PC-3 (cell line): Measurements from ENCODE around the gene PPCDC. TPM values are rescaled to one million over a fixed set of nuclear protein-coding genes. Genes with fewer than 3 reads are reported as not detected.

Experiments
- ATAC-seq: fragments of 200-7000 bp; cut with Tn5 transposase; 2 replicates; pipeline ENCODE4 v1.9.1; 2020; ENCODE audit warnings: mild to moderate bottlenecking, moderate library complexity
- BruUV-seq: library from RNA; stranded (reverse); fragments of 400-500 nt; replicated peaks from 2 replicates; lab custom pipeline; 2021; lab: Mats Ljungman, UMichigan
- CTCF ChIA-PET: fragments of 300-600 bp; sonication (Branson Sonifier 250); formaldehyde crosslinking; loops from one replicate; lab custom pipeline; 2022; ENCODE audit warnings: antibody characterized with exemption; lab: Charles Lee
- POLR2A ChIA-PET: fragments of 300-600 bp; sonication (Branson Sonifier 250); formaldehyde crosslinking; loops from one replicate; lab custom pipeline; 2022; ENCODE audit warnings: antibody characterized with exemption; ENCODE audit not compliant: unreplicated experiment; lab: Charles Lee
- DNase-seq: peaks from one replicate; pipeline ENCODE4 v3.0.0-alpha.2; 2015
- H2AFZ ChIP-seq: fragments of 300-600 bp; sonication (generic); 2 replicates; pipeline ENCODE4 v1.6.0; 2016; ENCODE audit warnings: antibody characterized with exemption, low read length
- H3F3A ChIP-seq: fragments of 300-600 bp; sonication (generic); one replicate; pipeline ENCODE4 v1.6.0; 2017; ENCODE audit warnings: antibody characterized with exemption, low read length, control low read depth, mild to moderate bottlenecking; ENCODE audit not compliant: unreplicated experiment
- H3K27ac ChIP-seq: fragments of 300-600 bp; sonication (generic); 2 replicates; pipeline ENCODE4 v1.5.1; 2016; ENCODE audit warnings: mild to moderate bottlenecking, low read length
- H3K27me3 ChIP-seq: fragments of 300-600 bp; sonication (generic); 2 replicates; pipeline ENCODE4 v1.6.1; 2016; ENCODE audit warnings: low read length, mixed read lengths
- H3K36me3 ChIP-seq: fragments of 300-600 bp; sonication (generic); 2 replicates; pipeline ENCODE4 v1.6.1; 2016; ENCODE audit warnings: low read depth, mixed run types, low read length, mixed read lengths
- H3K4me1 ChIP-seq: fragments of 300-600 bp; sonication (generic); 2 replicates; pipeline ENCODE4 v1.5.1; 2016; ENCODE audit warnings: low read length; ENCODE audit not compliant: insufficient read depth
- H3K4me2 ChIP-seq: fragments of 300-600 bp; sonication (generic); 2 replicates; pipeline ENCODE4 v1.6.0; 2016; ENCODE audit warnings: low read length
- H3K4me3 ChIP-seq: fragments of 300-600 bp; sonication (generic); 2 replicates; pipeline ENCODE4 v1.5.1; 2016; ENCODE audit warnings: mild to moderate bottlenecking, low read length, mixed read lengths
- H3K79me2 ChIP-seq: fragments of 300-600 bp; sonication (generic); 2 replicates; pipeline ENCODE4 v1.6.1; 2017; ENCODE audit warnings: low read length, mixed read lengths
- H3K9ac ChIP-seq: fragments of 300-600 bp; sonication (generic); 2 replicates; pipeline ENCODE4 v1.6.0; 2016; ENCODE audit warnings: mild to moderate bottlenecking, low read length
- H3K9me2 ChIP-seq: fragments of 300-600 bp; sonication (generic); replicated peaks from 2 replicates; pipeline ENCODE4 v1.6.1; 2016; ENCODE audit warnings: mixed run types, low read length, mixed read lengths
- H3K9me3 ChIP-seq: fragments of 300-600 bp; sonication (generic); 2 replicates; pipeline ENCODE4 v1.6.1; 2016; ENCODE audit warnings: low read length, mixed read lengths
- H4K20me1 ChIP-seq: fragments of 300-600 bp; sonication (generic); 2 replicates; pipeline ENCODE4 v1.6.1; 2016; ENCODE audit warnings: low read length, mixed read lengths
- EZH2 ChIP-seq: fragments of 300-600 bp; sonication (generic); IDR thresholded peaks from one replicate; pipeline ENCODE4 v1.6.1; 2017; ENCODE audit warnings: antibody characterized with exemption, mild to moderate bottlenecking, low read length; ENCODE audit not compliant: unreplicated experiment
- EZH2phosphoT487 ChIP-seq: fragments of 300-600 bp; sonication (generic); IDR thresholded peaks from 2 replicates; pipeline ENCODE4 v1.6.1; 2018; ENCODE audit warnings: mild to moderate bottlenecking, antibody characterized with exemption, low read length, borderline replicate concordance
- intact Hi-C: fragments of 100-400 bp; cut with micrococcal nuclease; formaldehyde crosslinking; loops from 2 replicates; pipeline ENCODE4 v1.9.0; 2023
- total RNA-seq: library from RNA; depleted of rRNA; stranded (reverse); fragments of >200 nt; gene quantifications from 2 replicates; pipeline ENCODE4 v1.2.3, GENCODE V29; 2014
- TF ChIP-seq, protein P1 (sequence below): fragments of 300-600 bp; sonication (generic); conservative IDR thresholded peaks from 2 replicates; pipeline ENCODE4 v1.5.1; 2017; ENCODE audit warnings: antibody characterized with exemption, low read depth, mild to moderate bottlenecking, low read length

PPCDC gene
- total RNA-seq, 1 experiment from 2014 or later, result 31.5 TPM

DNA sequence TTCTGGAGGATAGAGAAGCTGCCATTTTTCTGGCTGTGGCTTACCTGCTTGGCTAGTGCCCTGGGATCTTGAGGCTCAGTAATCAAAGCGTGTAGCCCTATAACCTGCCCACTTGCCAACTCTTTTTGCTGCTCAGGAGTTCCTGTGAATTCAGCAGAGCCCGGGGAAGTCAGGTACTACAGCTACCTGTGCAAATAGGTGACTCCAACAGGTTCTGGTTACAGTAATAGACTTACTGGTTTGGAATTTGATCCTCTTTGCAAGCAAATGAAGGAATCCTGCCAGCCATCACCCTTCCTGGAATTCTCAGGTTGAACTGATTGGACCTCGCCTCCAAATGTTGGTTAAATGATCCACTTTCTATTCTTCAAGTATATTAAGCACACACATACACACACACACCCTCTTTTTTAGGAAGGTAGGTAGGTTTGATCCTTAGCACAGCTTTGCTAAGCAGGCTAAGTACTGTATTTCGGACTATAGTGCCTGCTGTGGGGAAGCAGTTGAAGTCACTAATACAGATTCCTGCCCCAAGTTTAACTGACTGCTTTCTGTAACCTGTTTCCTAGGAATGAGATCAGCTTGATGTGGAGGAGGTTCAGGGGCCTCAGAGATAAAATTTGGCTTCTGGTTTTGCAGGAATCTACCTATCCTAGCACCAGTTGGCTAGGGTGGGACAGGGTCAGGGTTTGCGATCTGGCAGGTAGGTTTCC, 2.3 kb downstream of the PPCDC start:
- Histone ChIP-seq H3K27ac (peak overlapping the region; percentile 46), H3K9me2 (no peaks in the 10 kb centered on the region), H3K4me2 (peak overlapping the region; percentile 83), H3F3A (no peaks in the 10 kb centered on the region), H3K4me1 (peaks cover 28% of the 10 kb centered on the region), H3K27me3 (no peaks in the 10 kb centered on the region), H3K9ac (no peak overlapping the region; the same call in 1 of the 2 replicates), H3K36me3 (no peaks in the 10 kb centered on the region), H3K4me3 (no peak overlapping the region), H4K20me1 (no peaks in the 10 kb centered on the region), H3K9me3 (no peaks in the 10 kb centered on the region), H3K79me2 (peaks cover 22% of the 10 kb centered on the region), H2AFZ (no peak overlapping the region)
- TF ChIP-seq EZH2 (no peak), EZH2phosphoT487 (no peak)
- TF ChIP-seq, protein P1, sequence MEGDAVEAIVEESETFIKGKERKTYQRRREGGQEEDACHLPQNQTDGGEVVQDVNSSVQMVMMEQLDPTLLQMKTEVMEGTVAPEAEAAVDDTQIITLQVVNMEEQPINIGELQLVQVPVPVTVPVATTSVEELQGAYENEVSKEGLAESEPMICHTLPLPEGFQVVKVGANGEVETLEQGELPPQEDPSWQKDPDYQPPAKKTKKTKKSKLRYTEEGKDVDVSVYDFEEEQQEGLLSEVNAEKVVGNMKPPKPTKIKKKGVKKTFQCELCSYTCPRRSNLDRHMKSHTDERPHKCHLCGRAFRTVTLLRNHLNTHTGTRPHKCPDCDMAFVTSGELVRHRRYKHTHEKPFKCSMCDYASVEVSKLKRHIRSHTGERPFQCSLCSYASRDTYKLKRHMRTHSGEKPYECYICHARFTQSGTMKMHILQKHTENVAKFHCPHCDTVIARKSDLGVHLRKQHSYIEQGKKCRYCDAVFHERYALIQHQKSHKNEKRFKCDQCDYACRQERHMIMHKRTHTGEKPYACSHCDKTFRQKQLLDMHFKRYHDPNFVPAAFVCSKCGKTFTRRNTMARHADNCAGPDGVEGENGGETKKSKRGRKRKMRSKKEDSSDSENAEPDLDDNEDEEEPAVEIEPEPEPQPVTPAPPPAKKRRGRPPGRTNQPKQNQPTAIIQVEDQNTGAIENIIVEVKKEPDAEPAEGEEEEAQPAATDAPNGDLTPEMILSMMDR, result no peak
- peak; percentile 70 for DNase-seq
- ChIA-PET POLR2A (no interaction called here), CTCF (no interaction called here)
- ATAC-seq, result peak; percentile 10; the same call in 1 of the 2 replicates
- intact Hi-C loops, result no loop called here
- no TSS peak for BruUV-seq

DNA sequence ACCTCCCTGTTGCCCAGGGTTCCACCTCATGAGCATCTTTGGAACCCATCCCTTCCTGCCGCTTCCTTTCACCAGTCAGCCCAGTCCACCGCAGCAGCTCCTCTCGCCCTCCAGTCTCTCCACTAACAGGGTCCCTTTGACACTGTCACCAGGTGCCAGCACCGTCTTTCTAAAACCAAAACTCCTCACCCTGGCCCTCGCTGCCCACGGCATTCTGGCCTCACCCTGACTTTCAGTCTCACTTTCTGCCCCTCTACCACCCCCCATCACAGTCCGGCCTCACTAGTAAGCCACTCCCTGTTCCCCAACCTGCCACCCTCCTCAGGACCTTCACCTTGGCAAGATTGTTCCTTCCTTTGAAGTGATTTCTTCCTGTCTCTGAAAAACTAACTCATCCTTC, 4.2 kb downstream of the PPCDC start:
- Histone ChIP-seq H3K36me3 (no peaks in the 10 kb centered on the region), H3K9ac (no peak overlapping the region), H3K27me3 (no peaks in the 10 kb centered on the region), H3K4me2 (no peak overlapping the region), H3K79me2 (peaks cover 26% of the 10 kb centered on the region), H3K4me1 (peaks cover 28% of the 10 kb centered on the region), H3F3A (no peaks in the 10 kb centered on the region), H3K9me2 (no peaks in the 10 kb centered on the region), H4K20me1 (no peaks in the 10 kb centered on the region), H3K27ac (no peak overlapping the region), H2AFZ (no peak overlapping the region), H3K9me3 (no peaks in the 10 kb centered on the region), H3K4me3 (no peak overlapping the region)
- intact Hi-C loops, result no loop called here
- TF ChIP-seq EZH2, result no peak
- TF ChIP-seq, protein P1, result no peak
- no peak for TF ChIP-seq EZH2phosphoT487
- DNase-seq, result no peak
- ChIA-PET CTCF (no interaction called here), POLR2A (no interaction called here)
- no TSS peak for BruUV-seq
- no peak for ATAC-seq

DNA sequence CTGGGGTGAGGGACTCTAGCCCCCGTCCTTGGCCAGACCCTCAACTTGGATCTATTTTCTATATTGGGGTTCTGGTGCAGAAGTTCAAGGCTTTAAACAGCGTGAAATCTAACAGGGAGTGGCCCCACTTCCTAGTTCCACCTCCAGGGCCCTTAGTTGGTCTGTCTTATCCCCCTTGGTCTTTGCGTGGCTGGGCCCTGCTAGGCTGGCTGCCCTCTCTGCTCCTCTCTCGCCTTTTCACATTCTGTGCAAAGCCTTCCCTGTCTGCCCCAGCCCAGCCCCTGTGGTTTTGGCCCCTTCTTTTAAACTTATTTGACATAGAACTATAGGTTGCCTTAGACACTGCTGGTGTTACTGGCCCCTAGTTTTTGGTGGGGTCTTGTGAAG, 5.6 kb downstream of the PPCDC start:
- H3K27ac ChIP-seq, result no peak overlapping the region

More for the DNA sequence above, 5.6 kb downstream of the PPCDC start:
- Histone ChIP-seq H3K4me1 (peaks cover 28% of the 10 kb centered on the region), H3K4me2 (no peak overlapping the region), H4K20me1 (no peaks in the 10 kb centered on the region), H3K4me3 (no peak overlapping the region), H3K9ac (no peak overlapping the region), H3K36me3 (no peaks in the 10 kb centered on the region), H3K79me2 (peaks cover 25% of the 10 kb centered on the region), H3K9me2 (no peaks in the 10 kb centered on the region), H3K9me3 (no peaks in the 10 kb centered on the region), H2AFZ (no peak overlapping the region), H3K27me3 (no peaks in the 10 kb centered on the region), H3F3A (no peaks in the 10 kb centered on the region)
- TF ChIP-seq EZH2, result no peak
- no peak for TF ChIP-seq EZH2phosphoT487
- TF ChIP-seq, protein P1, result no peak
- DNase-seq (no peak), ATAC-seq (peak; percentile 27)
- intact Hi-C loops, result loop anchor here (1.0 kb wide), 1 partner anchor 173 kb away; no protein-coding TSS in a partner anchor
- ChIA-PET POLR2A (no interaction called here), CTCF (interaction anchor here (1.3 to 1.4 kb wide), 2 partner anchors 173 to 175 kb away, joined by 4 to 7 read pairs; partner anchors contain the start of gene C15orf39)
- no TSS peak for BruUV-seq
